ENCODE measurements around the gene ZBTB7B. TPM values are rescaled to one million over a fixed set of nuclear protein-coding genes. Genes with fewer than 3 reads are reported as not detected.
A peak's percentile ranks its signal among the peaks of the same experiment; 100 is the strongest.

ZBTB7B gene
- total and polyA plus RNA-seq, 9 of the 15 experiments (the other 6 are each of a cell fraction or from before 2014, with no cell fraction given): 0.04 to 46.5 (median 15.2) TPM

DNA sequence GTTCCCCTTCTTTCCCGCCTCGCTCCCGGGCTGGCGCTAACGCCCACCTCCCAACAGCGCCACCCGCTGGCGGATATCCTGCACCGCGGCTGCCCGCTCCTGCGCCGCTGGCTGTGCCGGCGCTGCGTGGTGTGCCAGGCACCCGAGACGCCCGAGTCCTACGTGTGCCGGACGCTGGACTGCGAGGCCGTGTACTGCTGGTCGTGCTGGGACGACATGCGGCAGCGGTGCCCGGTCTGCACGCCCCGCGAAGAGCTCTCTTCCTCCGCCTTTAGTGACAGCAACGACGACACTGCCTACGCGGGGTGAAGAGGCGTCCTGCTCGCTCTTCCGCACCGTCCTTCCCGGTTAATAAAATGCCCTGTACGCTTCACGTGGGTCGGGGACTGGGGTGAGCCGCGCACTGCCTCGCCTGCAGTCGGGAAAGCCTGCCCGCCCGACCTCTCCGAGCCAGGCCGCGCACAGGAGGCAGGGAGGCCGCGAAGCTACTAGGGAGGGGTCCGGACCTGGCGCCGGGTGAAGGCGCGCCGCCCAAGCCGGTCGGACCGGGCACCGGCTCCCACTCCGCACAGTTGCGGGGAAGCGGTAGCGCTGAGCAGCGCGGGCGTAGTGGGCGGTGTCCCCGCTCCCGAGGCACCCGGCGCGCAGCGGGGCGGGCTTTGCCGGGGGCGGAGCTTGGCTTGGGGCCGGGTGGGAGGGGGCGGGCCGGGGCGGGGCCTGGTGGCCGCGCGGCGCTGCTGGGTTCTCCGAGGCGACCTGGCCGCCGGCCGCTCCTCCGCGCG lies 48.1 kb downstream of the ZBTB7B start, which contains the start of gene ADAM15 (continued):
- TF ChIP-seq, protein P1, sequence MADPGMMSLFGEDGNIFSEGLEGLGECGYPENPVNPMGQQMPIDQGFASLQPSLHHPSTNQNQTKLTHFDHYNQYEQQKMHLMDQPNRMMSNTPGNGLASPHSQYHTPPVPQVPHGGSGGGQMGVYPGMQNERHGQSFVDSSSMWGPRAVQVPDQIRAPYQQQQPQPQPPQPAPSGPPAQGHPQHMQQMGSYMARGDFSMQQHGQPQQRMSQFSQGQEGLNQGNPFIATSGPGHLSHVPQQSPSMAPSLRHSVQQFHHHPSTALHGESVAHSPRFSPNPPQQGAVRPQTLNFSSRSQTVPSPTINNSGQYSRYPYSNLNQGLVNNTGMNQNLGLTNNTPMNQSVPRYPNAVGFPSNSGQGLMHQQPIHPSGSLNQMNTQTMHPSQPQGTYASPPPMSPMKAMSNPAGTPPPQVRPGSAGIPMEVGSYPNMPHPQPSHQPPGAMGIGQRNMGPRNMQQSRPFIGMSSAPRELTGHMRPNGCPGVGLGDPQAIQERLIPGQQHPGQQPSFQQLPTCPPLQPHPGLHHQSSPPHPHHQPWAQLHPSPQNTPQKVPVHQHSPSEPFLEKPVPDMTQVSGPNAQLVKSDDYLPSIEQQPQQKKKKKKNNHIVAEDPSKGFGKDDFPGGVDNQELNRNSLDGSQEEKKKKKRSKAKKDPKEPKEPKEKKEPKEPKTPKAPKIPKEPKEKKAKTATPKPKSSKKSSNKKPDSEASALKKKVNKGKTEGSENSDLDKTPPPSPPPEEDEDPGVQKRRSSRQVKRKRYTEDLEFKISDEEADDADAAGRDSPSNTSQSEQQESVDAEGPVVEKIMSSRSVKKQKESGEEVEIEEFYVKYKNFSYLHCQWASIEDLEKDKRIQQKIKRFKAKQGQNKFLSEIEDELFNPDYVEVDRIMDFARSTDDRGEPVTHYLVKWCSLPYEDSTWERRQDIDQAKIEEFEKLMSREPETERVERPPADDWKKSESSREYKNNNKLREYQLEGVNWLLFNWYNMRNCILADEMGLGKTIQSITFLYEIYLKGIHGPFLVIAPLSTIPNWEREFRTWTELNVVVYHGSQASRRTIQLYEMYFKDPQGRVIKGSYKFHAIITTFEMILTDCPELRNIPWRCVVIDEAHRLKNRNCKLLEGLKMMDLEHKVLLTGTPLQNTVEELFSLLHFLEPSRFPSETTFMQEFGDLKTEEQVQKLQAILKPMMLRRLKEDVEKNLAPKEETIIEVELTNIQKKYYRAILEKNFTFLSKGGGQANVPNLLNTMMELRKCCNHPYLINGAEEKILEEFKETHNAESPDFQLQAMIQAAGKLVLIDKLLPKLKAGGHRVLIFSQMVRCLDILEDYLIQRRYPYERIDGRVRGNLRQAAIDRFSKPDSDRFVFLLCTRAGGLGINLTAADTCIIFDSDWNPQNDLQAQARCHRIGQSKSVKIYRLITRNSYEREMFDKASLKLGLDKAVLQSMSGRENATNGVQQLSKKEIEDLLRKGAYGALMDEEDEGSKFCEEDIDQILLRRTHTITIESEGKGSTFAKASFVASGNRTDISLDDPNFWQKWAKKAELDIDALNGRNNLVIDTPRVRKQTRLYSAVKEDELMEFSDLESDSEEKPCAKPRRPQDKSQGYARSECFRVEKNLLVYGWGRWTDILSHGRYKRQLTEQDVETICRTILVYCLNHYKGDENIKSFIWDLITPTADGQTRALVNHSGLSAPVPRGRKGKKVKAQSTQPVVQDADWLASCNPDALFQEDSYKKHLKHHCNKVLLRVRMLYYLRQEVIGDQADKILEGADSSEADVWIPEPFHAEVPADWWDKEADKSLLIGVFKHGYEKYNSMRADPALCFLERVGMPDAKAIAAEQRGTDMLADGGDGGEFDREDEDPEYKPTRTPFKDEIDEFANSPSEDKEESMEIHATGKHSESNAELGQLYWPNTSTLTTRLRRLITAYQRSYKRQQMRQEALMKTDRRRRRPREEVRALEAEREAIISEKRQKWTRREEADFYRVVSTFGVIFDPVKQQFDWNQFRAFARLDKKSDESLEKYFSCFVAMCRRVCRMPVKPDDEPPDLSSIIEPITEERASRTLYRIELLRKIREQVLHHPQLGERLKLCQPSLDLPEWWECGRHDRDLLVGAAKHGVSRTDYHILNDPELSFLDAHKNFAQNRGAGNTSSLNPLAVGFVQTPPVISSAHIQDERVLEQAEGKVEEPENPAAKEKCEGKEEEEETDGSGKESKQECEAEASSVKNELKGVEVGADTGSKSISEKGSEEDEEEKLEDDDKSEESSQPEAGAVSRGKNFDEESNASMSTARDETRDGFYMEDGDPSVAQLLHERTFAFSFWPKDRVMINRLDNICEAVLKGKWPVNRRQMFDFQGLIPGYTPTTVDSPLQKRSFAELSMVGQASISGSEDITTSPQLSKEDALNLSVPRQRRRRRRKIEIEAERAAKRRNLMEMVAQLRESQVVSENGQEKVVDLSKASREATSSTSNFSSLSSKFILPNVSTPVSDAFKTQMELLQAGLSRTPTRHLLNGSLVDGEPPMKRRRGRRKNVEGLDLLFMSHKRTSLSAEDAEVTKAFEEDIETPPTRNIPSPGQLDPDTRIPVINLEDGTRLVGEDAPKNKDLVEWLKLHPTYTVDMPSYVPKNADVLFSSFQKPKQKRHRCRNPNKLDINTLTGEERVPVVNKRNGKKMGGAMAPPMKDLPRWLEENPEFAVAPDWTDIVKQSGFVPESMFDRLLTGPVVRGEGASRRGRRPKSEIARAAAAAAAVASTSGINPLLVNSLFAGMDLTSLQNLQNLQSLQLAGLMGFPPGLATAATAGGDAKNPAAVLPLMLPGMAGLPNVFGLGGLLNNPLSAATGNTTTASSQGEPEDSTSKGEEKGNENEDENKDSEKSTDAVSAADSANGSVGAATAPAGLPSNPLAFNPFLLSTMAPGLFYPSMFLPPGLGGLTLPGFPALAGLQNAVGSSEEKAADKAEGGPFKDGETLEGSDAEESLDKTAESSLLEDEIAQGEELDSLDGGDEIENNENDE (IDR thresholded peaks at IDR 0.05; ENCODE audit: low read depth, low read length): no peak
- TF ChIP-seq, protein P2, sequence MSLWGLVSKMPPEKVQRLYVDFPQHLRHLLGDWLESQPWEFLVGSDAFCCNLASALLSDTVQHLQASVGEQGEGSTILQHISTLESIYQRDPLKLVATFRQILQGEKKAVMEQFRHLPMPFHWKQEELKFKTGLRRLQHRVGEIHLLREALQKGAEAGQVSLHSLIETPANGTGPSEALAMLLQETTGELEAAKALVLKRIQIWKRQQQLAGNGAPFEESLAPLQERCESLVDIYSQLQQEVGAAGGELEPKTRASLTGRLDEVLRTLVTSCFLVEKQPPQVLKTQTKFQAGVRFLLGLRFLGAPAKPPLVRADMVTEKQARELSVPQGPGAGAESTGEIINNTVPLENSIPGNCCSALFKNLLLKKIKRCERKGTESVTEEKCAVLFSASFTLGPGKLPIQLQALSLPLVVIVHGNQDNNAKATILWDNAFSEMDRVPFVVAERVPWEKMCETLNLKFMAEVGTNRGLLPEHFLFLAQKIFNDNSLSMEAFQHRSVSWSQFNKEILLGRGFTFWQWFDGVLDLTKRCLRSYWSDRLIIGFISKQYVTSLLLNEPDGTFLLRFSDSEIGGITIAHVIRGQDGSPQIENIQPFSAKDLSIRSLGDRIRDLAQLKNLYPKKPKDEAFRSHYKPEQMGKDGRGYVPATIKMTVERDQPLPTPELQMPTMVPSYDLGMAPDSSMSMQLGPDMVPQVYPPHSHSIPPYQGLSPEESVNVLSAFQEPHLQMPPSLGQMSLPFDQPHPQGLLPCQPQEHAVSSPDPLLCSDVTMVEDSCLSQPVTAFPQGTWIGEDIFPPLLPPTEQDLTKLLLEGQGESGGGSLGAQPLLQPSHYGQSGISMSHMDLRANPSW (CRISPR knock-in tag; IDR thresholded peaks at IDR 0.05): no peak
- TF ChIP-seq CHCHD3 (CRISPR knock-in tag; IDR thresholded peaks at IDR 0.05) (no peak), NFRKB (IDR thresholded peaks at IDR 0.05; ENCODE audit: low read depth) (no peak), ILF3 (IDR thresholded peaks at IDR 0.05; ENCODE audit: borderline replicate concordance) (no peak), GATAD2A (IDR thresholded peaks at IDR 0.05) (peak; percentile 38; the same call in 1 of the 2 replicates), PTTG1 (tag; IDR thresholded peaks at IDR 0.05; ENCODE audit: low read depth) (no peak), TAF7 (tag; IDR thresholded peaks at IDR 0.05) (no peak)
- TF ChIP-seq, protein P3, sequence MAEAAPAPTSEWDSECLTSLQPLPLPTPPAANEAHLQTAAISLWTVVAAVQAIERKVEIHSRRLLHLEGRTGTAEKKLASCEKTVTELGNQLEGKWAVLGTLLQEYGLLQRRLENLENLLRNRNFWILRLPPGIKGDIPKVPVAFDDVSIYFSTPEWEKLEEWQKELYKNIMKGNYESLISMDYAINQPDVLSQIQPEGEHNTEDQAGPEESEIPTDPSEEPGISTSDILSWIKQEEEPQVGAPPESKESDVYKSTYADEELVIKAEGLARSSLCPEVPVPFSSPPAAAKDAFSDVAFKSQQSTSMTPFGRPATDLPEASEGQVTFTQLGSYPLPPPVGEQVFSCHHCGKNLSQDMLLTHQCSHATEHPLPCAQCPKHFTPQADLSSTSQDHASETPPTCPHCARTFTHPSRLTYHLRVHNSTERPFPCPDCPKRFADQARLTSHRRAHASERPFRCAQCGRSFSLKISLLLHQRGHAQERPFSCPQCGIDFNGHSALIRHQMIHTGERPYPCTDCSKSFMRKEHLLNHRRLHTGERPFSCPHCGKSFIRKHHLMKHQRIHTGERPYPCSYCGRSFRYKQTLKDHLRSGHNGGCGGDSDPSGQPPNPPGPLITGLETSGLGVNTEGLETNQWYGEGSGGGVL (CRISPR knock-in tag; IDR thresholded peaks at IDR 0.05): no peak
- TF ChIP-seq, protein P4, sequence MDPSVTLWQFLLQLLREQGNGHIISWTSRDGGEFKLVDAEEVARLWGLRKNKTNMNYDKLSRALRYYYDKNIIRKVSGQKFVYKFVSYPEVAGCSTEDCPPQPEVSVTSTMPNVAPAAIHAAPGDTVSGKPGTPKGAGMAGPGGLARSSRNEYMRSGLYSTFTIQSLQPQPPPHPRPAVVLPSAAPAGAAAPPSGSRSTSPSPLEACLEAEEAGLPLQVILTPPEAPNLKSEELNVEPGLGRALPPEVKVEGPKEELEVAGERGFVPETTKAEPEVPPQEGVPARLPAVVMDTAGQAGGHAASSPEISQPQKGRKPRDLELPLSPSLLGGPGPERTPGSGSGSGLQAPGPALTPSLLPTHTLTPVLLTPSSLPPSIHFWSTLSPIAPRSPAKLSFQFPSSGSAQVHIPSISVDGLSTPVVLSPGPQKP (CRISPR knock-in tag; IDR thresholded peaks at IDR 0.05): no peak

All from K562 (cell line).